Measurements from ENCODE around the gene AMHR2. TPM values are rescaled to one million over a fixed set of nuclear protein-coding genes. Genes with fewer than 3 reads are reported as not detected.
A peak's percentile ranks its signal among the peaks of the same experiment; 100 is the strongest.
"Not testable (repeated sequence)": the region's sequence is repeated elsewhere in the genome, so short reads cannot be mapped to it uniquely, and the experiment has no call there.

The AMHR2 gene
- total RNA-seq, 2 experiments from 2014 or later = not detected

- peaks cover 54% of the 10 kb centered on the region for H3K36me3 Mint-ChIP-seq (ENCODE audit: low read depth)
- CTCF ChIA-PET = interaction anchor here (1.2 to 4.0 kb wide), 3 partner anchors 33 to 41 kb away, joined by 4 to 24 read pairs (median 6); no protein-coding TSS in a partner anchor
- peak overlapping the region; percentile 38 for H3K4me3 Mint-ChIP-seq
- not testable (repeated sequence) for H3K9me3 Mint-ChIP-seq; H3K27ac Mint-ChIP-seq; H3K27me3 Mint-ChIP-seq (ENCODE audit: low read depth); DNase-seq
- intact Hi-C loops (cut with micrococcal nuclease) = loop anchor here (10.0 kb wide), 1 partner anchor 1028 kb away; the partner anchor contains the start of gene ITGA5
- peaks cover 82% of the 10 kb centered on the region for H3K4me1 Mint-ChIP-seq (ENCODE audit: low read depth)
Measured at GRCh38 chr12:53386381-53386780, 37.3 kb upstream of the AMHR2 start.

- Mint-ChIP-seq H3K27ac (no peak overlapping the region), H3K4me3 (no peak overlapping the region), H3K36me3 (ENCODE audit: low read depth) (peaks cover 30% of the 10 kb centered on the region), H3K9me3 (no peaks in the 10 kb centered on the region), H3K27me3 (ENCODE audit: low read depth) (no peaks in the 10 kb centered on the region), H3K4me1 (ENCODE audit: low read depth) (peaks cover 61% of the 10 kb centered on the region)
- intact Hi-C loops (cut with micrococcal nuclease) = loop anchor here (10.0 kb wide), 1 partner anchor 1026 kb away; the partner anchor contains the start of gene ITGA5
- CTCF ChIA-PET = interaction anchor here (0.6 to 4.0 kb wide), 3 partner anchors 28 to 55 kb away, joined by 4 to 24 read pairs (median 4); no protein-coding TSS in a partner anchor
- DNase-seq = no peak
Measured at GRCh38 chr12:53388932-53389331, 34.7 kb upstream of the AMHR2 start.

GRCh38 chr12:53389702-53390101, 34.0 kb upstream of the AMHR2 start:
- peaks cover 25% of the 10 kb centered on the region for H3K36me3 Mint-ChIP-seq (ENCODE audit: low read depth)
- H3K4me1 Mint-ChIP-seq (ENCODE audit: low read depth) = peaks cover 55% of the 10 kb centered on the region
- no peak overlapping the region for H3K4me3 Mint-ChIP-seq
- CTCF ChIA-PET = no interaction called here
- H3K27me3 Mint-ChIP-seq (ENCODE audit: low read depth) = no peaks in the 10 kb centered on the region
- H3K9me3 Mint-ChIP-seq = no peaks in the 10 kb centered on the region
- no peak for DNase-seq
- no peak overlapping the region for H3K27ac Mint-ChIP-seq
- intact Hi-C loops (cut with micrococcal nuclease) = loop anchor here (10.0 kb wide), 1 partner anchor 1025 kb away; the partner anchor contains the start of gene ITGA5

GRCh38 chr12:53391724-53392123, 31.9 kb upstream of the AMHR2 start:
- Mint-ChIP-seq H3K4me3 (no peak overlapping the region), H3K27me3 (ENCODE audit: low read depth) (no peaks in the 10 kb centered on the region), H3K9me3 (no peaks in the 10 kb centered on the region), H3K36me3 (ENCODE audit: low read depth) (peaks cover 22% of the 10 kb centered on the region), H3K4me1 (ENCODE audit: low read depth) (peaks cover 45% of the 10 kb centered on the region), H3K27ac (peak overlapping the region; percentile 46)
- CTCF ChIA-PET = interaction anchor here (0.8 to 1.4 kb wide), 2 partner anchors 29 to 39 kb away, joined by 3 to 4 read pairs; no protein-coding TSS in a partner anchor
- intact Hi-C loops (cut with micrococcal nuclease) = no loop called here
- DNase-seq = no peak

- no peak for DNase-seq
- Mint-ChIP-seq H3K36me3 (ENCODE audit: low read depth) (peaks cover 9% of the 10 kb centered on the region), H3K4me1 (ENCODE audit: low read depth) (peaks cover 12% of the 10 kb centered on the region), H3K4me3 (no peak overlapping the region), H3K27me3 (ENCODE audit: low read depth) (no peaks in the 10 kb centered on the region), H3K27ac (no peak overlapping the region), H3K9me3 (no peaks in the 10 kb centered on the region)
- intact Hi-C loops (cut with micrococcal nuclease) = no loop called here
- CTCF ChIA-PET = no interaction called here
Measured at GRCh38 chr12:53399896-53400295, 23.8 kb upstream of the AMHR2 start.

- DNase-seq; H3K4me1 Mint-ChIP-seq (ENCODE audit: low read depth); H3K4me3 Mint-ChIP-seq; intact Hi-C loops (cut with micrococcal nuclease); H3K27me3 Mint-ChIP-seq (ENCODE audit: low read depth); H3K9me3 Mint-ChIP-seq; H3K27ac Mint-ChIP-seq: not testable (repeated sequence)
- H3K36me3 Mint-ChIP-seq (ENCODE audit: low read depth) = peaks cover 11% of the 10 kb centered on the region
- CTCF ChIA-PET = interaction anchor here (1.0 to 1.1 kb wide), 3 partner anchors 30 to 57 kb away, joined by 3 read pairs; no protein-coding TSS in a partner anchor
Measured at GRCh38 chr12:53402351-53402750, 21.3 kb upstream of the AMHR2 start.

- Mint-ChIP-seq H3K4me1 (ENCODE audit: low read depth) (peaks cover 9% of the 10 kb centered on the region), H3K27ac (no peak overlapping the region), H3K36me3 (ENCODE audit: low read depth) (peaks cover 11% of the 10 kb centered on the region), H3K9me3 (no peaks in the 10 kb centered on the region), H3K27me3 (ENCODE audit: low read depth) (no peaks in the 10 kb centered on the region), H3K4me3 (no peak overlapping the region)
- intact Hi-C loops (cut with micrococcal nuclease) = no loop called here
- no peak for DNase-seq
- CTCF ChIA-PET = interaction anchor here (1.1 kb wide), 1 partner anchor 31 kb away, joined by 3 read pairs; no protein-coding TSS in a partner anchor
Measured at GRCh38 chr12:53402871-53403270, 20.8 kb upstream of the AMHR2 start.

GRCh38 chr12:53410951-53411350, 12.7 kb upstream of the AMHR2 start:
- Mint-ChIP-seq H3K36me3 (ENCODE audit: low read depth) (peaks cover 32% of the 10 kb centered on the region), H3K9me3 (no peaks in the 10 kb centered on the region), H3K4me3 (no peak overlapping the region), H3K27me3 (ENCODE audit: low read depth) (no peaks in the 10 kb centered on the region), H3K4me1 (ENCODE audit: low read depth) (peaks cover 44% of the 10 kb centered on the region), H3K27ac (peak overlapping the region; percentile 35)
- DNase-seq = no peak
- CTCF ChIA-PET = interaction anchor here (1.6 to 2.4 kb wide), 2 partner anchors 10 to 37 kb away, joined by 4 to 7 read pairs; no protein-coding TSS in a partner anchor
- intact Hi-C loops (cut with micrococcal nuclease) = loop anchor here (10.0 kb wide), 1 partner anchor 206 kb away; the partner anchor contains the start of gene ITGB7

GRCh38 chr12:53413485-53414204, 10.0 kb upstream of the AMHR2 start:
- intact Hi-C loops (cut with micrococcal nuclease) = loop anchor here (10.0 kb wide), 1 partner anchor 209 kb away; the partner anchor contains the start of gene ITGB7
- H3K9me3 Mint-ChIP-seq = no peaks in the 10 kb centered on the region
- no peak overlapping the region for H3K4me3 Mint-ChIP-seq
- CTCF ChIA-PET = interaction anchor here (0.6 to 2.8 kb wide), 4 partner anchors 47 to 89 kb away, joined by 3 to 14 read pairs (median 5); no protein-coding TSS in a partner anchor
- peaks cover 66% of the 10 kb centered on the region for H3K4me1 Mint-ChIP-seq (ENCODE audit: low read depth)
- peaks cover 25% of the 10 kb centered on the region for H3K36me3 Mint-ChIP-seq (ENCODE audit: low read depth)
- DNase-seq = no peak
- H3K27me3 Mint-ChIP-seq (ENCODE audit: low read depth) = no peaks in the 10 kb centered on the region
- H3K27ac Mint-ChIP-seq = no peak overlapping the region

GRCh38 chr12:53414756-53415417, 8.8 kb upstream of the AMHR2 start:
- intact Hi-C loops (cut with micrococcal nuclease) = loop anchor here (10.0 kb wide), 1 partner anchor 210 kb away; the partner anchor contains the start of gene ITGB7
- Mint-ChIP-seq H3K27me3 (ENCODE audit: low read depth) (no peaks in the 10 kb centered on the region), H3K4me3 (no peak overlapping the region), H3K27ac (no peak overlapping the region), H3K36me3 (ENCODE audit: low read depth) (peaks cover 19% of the 10 kb centered on the region), H3K9me3 (no peaks in the 10 kb centered on the region), H3K4me1 (ENCODE audit: low read depth) (peaks cover 74% of the 10 kb centered on the region)
- no peak for DNase-seq
- CTCF ChIA-PET = interaction anchor here (0.9 to 2.8 kb wide), 3 partner anchors 63 to 93 kb away, joined by 3 to 14 read pairs (median 5); no protein-coding TSS in a partner anchor

- CTCF ChIA-PET = interaction anchor here (2.8 to 2.9 kb wide), 2 partner anchors 63 to 64 kb away, joined by 14 to 37 read pairs; no protein-coding TSS in a partner anchor
- Mint-ChIP-seq H3K36me3 (ENCODE audit: low read depth) (peaks cover 15% of the 10 kb centered on the region), H3K4me1 (ENCODE audit: low read depth) (peaks cover 78% of the 10 kb centered on the region)
- DNase-seq; H3K27ac Mint-ChIP-seq; H3K4me3 Mint-ChIP-seq; H3K27me3 Mint-ChIP-seq (ENCODE audit: low read depth); H3K9me3 Mint-ChIP-seq: not testable (repeated sequence)
- intact Hi-C loops (cut with micrococcal nuclease) = loop anchor here (10.0 kb wide), 1 partner anchor 211 kb away; the partner anchor contains the start of gene ITGB7
Measured at GRCh38 chr12:53415752-53416389, 7.8 kb upstream of the AMHR2 start.
